ENCODE measurements around the gene MCM6.
A peak's percentile ranks its signal among the peaks of the same experiment; 100 is the strongest.
"Not testable (repeated sequence)": the region's sequence is repeated elsewhere in the genome, so short reads cannot be mapped to it uniquely, and the experiment has no call there.

The MCM6 gene

DNA sequence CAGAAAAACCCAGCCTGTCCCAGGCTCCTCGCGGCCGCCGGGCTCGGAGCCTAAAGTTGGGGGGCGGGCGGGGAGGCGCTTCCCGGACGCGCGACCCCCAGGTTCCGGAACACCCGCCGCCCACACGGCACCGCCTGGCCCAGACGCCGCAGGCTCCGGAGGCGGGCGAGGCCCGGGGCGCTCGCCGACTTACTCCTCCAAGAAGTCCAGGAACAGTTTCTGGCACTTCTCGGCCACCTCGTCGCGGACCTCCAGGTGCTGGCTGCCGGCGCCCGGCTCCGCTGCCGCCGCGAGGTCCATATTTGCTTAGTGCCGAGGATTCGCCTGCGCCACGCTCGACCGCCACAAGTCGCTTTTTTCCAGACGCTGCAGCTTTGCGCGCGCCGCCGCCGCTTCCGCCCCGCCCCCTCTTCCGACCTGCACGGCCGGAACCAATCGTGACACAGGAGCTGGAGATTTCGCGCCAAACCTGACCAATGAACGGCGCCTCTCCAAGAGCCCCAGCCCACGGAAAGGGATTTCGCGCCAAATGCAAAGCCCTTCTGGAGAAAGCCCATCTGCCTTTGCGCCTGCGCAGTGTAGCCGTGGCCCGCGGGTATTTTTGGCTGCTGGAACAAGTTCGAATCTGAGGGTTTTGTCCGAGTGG is at the start of gene MCM6:
TSS of gene MCM6 (minus strand) at position 378 of the 646 bp plus-strand sequence. CDS start at position 300, 78 bp downstream.
- FAIRE-seq = peak; percentile 98

DNA sequence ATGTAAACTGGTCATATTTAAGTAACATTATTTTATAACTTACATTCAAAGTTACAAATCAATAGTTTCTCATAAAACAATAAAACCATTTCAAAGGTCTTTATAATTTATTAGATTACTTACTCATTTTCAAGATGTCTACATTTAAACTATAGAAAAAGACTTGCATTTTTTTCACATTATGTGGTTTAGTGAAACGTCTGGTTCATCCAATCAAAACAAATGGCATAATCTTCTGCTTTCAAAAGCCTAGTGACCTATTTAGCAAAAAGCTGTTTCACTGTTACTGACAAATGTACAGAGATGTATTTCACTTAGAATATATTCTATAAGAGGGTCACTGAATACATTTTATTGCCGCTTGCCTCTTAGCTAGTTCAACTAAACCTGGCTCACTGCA is 49.3 kb upstream of the MCM6 start:
- FAIRE-seq = peak; percentile 81

DNA sequence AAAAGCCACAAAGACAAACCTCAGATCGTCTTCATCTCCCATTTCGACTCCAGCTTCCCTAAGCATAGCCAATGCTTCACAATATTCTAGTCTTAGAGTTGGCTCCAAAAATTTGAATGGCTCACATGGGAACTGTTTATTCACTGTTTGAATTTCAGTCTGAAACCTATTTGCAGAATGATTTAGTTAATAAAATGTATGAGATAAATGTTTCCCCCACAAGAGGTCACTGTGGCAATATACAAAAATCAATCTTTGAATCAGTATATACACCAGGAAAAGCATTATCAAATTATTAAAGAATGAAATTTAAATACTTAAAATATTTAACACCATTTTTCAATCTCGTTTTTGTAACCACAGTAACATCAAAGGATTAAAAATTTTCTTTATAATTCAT is 40.0 kb upstream of the MCM6 start:
- peak; percentile 97 for FAIRE-seq

DNA sequence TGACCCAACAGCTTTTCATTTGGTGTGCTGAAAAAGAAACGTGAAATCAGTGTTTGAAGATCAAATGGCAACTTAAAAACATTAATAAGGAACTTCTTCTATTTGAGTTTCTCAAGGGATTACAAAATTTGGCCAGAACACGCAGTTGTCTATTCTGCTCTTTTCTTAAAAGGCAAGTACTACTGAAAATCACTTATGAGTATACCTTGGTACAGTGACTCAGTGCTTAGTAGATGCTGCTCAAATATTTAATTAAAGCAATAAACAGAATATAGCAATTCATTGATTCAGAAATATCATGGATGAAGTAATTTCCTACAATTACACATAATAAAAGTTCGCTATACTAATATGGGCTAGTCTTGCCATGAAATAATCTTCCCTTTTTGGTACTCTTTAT is 38.2 kb upstream of the MCM6 start:
- no peak for FAIRE-seq

DNA sequence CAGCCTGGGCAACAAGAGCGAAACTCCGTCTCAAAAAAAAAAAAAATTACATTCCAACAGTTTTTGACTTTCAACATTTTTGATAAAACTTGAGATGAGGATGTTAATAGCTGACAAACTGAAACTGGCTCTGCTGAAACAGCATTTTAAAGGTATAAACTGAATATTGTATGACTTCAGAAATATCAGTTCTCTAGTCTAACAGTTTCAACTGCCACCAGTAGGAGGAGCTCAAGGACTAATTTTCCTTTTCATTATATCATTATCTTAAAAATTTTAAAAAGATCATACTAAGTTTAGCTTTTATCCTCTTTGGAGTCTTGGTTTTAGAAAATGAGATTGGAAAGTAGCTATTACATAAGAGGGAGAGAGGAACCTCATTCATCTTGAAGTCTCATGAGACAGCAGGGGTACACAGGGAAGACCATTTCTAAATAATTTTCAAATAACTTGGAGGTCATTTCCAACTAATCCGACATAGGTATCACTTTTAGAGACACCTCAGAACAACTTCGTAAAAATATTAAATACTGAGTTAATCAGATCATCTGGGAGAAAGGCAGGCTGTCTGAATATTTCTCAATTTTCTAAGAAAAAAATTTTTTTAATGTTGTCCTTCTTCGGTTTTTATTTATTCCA is 37.6 kb upstream of the MCM6 start:
- peak; percentile 86 for FAIRE-seq

DNA sequence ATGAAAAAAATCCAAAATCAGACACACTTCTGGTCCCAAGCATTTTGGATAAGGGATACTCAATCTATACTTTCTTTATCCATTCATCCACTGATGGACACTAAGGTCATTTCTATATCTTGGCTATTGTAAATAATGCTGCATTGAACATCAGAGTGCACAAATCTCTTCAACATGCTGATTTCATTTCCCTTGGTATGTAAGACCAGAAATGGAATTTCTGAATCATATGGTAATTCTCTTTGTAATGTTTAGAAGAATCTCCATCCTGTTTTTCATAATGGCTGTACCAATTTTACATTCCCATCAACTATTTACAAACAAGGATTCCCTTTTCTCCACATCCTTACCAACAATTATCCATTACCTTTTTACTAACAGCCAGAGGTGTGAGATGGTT is 33.7 kb upstream of the MCM6 start:
- FAIRE-seq = no peak

DNA sequence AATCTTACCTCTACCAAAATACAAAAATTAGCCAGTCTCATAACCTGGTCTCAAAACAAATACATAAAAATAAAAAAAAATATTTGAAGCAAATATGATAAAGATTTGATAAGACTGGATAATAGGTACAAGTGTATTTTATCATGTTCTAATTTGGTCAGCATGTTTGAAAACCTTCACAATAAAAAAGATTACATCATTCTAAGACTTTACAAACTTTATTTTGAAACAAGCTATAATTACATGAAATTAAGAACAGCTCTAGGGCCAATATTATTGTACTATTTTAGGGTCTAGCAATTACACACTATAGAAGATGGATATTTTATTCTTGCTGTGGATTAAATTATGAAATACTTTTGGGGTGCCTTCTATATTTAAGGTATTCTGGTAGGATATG is 29.4 kb upstream of the MCM6 start:
- FAIRE-seq = peak; percentile 63

DNA sequence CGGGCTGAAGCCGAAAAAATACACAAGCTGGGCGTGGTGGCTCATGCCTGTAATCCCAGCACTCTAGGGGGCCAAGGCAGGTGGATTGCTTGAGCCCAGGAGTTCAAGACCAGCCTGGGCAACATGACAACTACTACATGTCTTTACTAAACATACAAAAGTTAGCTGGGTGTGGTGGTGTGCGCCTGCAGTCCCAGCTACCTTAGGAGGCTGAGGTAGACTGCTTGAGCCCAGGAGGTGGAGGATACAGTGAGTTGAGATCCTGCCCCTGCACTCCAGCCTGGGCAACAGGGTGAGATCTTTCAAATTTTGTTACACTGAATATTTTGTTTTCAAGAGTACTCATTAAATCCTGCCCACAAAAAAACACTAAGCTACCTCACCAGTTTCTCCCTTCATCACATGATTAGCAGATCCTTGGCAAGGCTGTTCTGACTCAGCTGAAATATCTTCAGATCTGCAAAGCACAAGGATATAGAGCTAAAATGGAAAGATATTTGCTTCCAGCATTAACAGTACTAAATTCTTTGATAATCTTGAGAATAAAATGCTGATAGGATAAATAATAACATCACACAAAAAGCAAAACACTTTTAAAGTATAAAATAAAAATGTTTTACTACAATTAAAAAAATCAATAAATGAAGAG is 28.2 kb upstream of the MCM6 start:
- FAIRE-seq = peak; percentile 15

DNA sequence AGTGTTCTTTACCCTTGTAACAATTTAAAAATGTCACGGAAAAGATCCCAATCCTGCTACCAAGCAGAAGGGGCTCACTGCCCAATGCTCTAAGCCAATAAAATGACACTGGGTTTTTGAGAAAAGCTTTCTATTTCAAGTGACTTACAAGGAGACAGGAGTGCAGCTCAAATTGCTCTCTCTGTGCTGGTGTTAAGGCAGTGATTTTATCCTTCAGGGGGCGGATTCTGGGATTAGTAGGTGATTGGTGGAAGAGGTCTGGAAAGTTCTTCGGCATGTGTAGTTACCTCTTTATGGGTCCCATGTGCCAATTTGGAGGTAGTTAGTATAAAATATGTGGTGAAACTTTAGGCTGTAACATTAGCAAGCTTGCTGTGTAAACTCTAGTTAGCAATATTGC is 27.4 kb upstream of the MCM6 start:
- FAIRE-seq = no peak

DNA sequence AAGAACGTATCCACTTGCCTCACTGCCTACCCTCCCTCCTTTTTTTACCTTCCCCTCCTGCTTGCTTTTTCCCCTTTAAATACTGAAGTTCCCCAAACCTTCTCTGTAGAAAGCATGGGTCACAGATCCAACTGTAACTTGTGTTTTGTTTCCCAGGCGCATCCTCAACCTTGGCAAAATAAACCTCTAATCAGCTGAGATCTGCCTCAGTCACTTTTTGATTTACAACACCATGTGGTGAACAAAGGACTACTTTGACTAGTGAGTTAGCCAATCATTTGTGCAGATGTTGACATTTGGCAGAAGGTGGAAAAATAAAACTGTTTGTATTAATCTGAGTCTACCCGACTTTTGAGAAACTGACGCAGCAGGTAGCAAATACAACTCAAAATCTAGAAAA is 23.3 kb upstream of the MCM6 start:
- FAIRE-seq = no peak

DNA sequence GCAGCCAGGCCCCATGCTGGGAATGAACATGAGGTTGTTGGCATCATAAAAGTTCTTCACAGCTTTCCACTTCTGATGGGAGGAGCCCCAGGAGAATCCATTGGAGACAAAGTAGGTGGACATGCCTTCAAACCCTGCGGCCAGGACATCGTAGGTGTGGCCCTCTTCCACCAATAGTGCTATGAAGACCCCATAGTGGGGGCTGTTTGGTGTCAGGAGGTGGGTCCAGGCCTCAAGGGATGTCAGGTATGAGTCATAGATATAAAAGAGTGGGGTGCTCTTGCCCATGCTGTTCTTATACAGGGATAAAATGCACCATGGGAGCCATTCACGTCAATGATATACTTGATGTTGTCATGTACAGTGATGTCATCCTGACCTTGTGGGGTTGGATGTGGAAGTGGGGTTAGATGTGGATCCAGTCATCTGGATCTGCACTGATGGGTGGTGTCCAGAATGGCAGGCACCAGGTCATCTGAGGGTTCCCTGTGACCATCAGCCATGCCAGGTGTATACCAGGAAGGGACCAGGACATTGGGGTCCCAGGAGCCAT is 22.1 kb upstream of the MCM6 start:
- FAIRE-seq = no peak

DNA sequence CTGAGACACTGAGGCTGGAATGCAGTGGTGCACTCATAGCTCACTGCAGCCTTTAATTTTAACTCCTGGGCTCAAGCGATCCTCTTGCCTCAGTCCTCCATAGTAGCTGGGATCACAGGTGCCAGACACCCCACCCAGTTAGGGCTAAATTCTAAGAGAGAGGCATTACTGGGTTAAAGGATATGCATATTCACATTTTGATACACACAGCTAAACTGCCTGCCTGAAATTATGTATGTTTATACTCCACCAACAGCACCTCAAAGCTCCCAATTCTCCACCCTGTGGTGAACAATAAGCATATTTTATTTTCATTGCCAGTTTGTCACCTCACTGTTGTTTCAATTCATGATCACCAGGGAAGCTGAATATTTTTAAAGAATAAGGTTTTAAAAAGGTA is 18.7 kb upstream of the MCM6 start:
- no peak for FAIRE-seq

DNA sequence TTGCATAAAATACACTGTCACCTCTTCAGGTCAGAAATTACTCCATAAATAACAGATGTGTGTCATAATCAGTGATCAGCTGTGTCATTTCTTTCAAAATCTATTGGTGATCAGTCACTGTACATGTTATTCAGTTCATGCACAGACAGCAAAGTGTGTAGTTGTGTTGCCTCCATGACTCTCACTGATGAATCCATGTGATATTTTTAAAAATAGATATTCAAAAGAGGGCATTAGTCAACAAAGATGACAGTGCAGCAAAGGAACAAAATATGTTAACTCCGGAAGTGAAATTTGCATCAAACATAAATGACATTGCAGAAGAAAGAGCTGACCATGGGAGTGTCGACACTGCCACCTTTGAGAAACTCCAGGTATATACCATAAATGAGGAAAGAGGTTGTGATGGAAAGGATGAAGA is 17.1 kb upstream of the MCM6 start:
- FAIRE-seq = no peak

DNA sequence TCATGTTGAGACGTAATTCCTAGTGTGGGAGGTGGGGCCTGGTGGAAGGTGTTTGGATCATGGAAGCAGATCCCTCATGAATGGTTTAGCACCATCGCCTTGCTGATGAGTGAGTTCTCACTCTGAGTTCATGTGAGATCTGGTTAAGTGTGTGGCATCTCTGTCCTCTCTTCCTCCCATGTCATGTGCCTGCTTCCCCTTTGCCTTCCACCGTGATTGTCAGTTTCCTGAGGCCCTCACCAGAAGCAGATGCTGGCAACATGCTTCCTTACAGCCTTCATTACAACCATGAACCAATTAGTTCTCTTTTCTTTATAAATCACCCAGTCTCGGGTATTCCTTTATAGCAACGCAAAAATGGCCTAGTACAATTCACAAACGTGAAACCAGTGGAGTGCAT is 14.6 kb upstream of the MCM6 start:
- no peak for FAIRE-seq

DNA sequence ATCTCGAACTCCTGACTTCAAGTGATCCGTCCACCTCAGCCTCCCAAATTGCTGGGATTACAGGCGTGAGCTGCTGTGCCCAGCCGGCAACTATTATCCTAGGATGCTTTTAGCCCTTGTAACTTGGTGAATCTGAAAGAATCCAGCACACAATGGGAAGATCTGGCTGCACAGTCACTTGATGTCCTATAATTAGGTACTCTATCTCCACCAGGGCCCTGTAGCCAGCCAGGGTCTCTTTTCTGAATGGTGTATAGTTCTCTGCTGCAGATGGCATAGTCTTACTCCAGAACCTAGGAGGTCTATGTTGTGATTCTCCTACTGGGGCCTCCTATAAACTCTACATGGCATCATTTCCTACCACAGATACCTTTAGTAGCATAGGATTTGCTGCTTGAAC is 13.9 kb upstream of the MCM6 start:
- FAIRE-seq = no peak

DNA sequence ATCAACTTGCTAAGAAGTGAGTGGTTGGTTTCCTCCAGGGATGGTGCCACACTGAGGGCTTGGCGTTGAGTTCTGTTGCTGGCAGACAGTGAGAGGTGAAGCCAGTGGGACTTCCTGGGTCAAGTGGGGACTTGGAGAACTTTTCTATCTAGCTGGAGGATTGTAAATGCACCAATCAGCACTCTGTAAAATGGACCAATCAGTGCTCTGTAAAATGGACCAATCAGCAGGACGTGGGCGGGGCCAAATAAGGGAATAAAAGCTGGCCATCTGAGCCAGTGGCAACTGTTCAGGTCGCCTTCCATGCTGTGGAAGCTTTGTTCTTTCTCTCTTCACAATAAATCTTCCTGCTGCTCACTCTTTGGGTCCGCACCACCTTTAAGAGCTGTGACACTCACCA is 12.3 kb upstream of the MCM6 start:
- FAIRE-seq = not testable (repeated sequence)

DNA sequence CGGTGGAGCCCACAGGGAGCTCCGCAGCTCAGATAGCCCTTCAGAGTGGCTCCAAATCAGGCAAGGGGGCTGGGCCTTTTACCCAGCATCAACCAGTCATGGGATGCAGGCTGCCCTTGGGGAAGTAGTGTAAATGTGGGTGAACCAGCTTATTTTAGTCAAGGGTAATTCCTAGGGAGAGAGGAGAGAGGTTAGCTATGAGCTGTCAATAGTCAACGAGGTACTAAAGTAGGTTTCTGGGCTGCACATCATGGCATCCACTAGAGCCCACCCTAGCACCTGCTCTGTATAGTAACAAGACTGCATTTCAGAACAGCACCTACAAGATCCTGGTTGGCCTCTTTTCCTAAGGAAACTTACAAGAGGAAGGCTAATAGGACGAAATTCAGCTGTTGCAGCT is 9.5 kb upstream of the MCM6 start:
- no peak for FAIRE-seq

DNA sequence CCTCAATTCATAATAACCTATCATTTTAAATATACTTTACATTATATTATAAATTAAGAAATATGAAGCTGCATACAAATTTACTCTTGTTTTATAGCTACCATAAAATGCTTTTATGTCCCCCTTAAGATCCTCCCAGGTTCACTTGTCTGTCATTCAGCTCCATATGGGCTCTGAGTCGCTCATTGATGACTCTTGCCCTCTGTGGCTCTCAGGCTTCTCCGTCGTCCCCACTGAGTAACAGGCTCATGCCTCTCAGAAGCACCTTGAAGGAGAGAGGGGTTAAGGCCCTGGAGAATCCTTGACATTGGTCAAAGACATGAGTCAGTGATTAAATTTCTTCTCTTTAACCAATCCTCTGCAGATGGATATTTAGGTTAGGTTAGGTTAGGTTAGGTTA is 6.2 kb upstream of the MCM6 start:
- FAIRE-seq = no peak

DNA sequence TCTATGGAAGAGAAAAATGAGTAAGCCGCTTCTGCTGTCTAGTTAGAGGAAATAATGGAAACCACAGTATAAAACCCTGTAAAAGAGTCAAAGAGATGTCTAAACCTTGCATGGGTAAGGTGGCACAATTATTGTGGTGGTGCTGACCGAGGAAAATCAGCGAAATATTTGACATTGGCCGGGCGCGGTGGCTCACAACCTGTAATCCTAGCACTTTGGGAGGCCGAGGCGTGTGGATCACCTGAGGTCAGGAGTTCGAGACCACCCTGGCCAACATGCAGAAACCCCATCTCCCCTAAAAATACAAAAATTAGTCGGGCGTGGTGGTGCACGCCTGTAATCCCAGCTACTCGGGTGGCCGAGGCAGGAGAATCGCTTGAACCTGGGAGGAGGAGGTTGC is 527 bp upstream of the MCM6 start:
- FAIRE-seq = not testable (repeated sequence)

DNA sequence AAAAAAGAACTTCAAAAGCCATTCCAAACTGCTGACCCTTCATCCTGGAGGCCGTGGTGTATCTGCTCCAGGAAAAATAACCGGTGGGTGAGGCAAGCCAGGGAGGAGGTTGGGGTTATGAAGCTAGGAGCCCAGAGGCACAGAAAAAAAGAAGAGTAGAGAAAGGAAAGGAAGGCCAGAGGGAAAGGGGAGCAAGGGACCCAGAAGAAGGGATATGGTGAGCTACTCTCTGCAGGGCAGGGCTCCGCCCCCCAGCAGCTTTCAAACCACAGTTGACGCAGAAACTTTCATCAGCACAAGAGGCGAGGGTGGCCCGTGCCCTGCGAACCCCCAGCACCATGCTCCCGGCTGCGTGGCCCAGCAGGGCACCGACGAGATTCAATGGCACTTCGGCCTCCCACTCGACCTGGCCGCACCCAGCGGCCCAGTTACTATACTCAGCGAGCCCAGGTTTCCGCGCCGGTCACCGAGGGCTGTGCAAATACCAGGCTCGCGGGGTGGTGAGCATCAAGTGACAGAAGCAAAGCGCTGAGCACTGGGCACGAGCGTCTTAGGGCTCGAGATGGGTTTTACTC is 665 bp downstream of the MCM6 start:
- FAIRE-seq = no peak

DNA sequence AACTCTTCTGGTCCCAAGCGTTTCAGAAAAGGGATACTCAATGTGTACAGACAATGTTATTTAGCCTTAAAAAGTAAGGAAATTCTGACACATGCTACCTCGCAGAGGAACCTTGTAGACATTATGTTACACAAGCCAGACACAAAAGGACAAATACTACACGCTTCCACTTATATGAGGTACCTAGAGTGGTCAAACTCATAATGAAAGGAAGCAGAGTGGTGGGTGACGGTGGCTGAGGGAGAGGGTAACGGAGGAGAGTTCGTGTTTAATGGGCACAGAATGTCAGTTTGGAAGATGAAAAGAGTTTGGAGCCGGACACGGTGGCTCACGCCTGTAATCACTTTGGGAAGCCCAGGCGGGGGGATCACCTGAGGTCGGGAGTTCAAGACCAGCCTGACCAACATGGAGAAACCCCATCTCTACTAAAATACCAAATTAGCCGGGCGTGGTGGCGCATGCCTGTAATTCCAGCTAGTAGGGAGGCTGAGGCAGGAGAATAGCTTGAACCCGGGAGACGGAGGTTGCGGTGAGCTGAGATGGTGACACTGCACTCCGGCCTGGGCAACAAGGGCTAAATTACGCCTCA is 1.4 kb downstream of the MCM6 start:
- no peak for FAIRE-seq

DNA sequence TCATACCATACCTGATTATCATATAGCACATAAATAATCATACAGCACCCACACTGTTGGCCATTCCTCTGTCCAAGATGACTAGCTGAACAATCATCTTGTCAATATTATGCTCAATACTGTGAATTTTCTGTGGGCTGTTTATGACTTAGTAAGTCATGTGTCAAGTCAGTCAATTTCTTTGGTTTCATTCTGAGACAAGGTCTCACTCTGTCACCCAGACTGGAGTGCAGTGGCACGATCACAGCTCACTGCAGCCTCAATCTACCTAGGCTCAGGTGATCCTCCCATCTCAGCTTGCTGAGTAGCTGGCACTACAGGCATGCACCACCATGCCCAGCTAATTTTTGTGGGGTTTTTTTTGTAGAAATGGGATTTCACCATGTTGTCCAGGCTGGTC is 5.7 kb downstream of the MCM6 start:
- FAIRE-seq = no peak

DNA sequence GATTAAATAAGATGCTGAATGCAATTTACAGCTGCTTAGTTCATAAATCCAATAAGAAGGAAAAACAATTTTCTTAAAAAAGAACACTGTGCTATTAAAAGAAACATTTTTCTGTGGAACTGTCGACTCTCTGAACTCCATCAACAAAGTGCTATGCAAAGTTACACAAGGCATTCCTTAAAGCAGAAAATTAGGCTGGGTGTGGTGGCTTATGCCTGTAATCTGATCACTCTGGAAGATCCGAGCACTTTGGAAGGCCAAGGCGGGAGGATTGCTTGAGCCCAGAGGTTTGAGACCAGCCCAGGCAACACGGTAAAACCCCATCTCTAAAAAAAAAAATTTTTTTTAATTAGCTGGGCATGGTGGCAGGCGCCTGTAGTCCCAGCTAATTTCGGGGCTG is 13.0 kb downstream of the MCM6 start:
- FAIRE-seq = no peak
